ENCODE results near the gene CKLF. TPM values are rescaled to one million over a fixed set of nuclear protein-coding genes. Genes with fewer than 3 reads are reported as not detected.
"Not testable (repeated sequence)": the region's sequence is repeated elsewhere in the genome, so short reads cannot be mapped to it uniquely, and the experiment has no call there.

The CKLF gene
- total RNA-seq, 2 donors from 2014 or later = 23.4 to 39.8 TPM

DNA sequence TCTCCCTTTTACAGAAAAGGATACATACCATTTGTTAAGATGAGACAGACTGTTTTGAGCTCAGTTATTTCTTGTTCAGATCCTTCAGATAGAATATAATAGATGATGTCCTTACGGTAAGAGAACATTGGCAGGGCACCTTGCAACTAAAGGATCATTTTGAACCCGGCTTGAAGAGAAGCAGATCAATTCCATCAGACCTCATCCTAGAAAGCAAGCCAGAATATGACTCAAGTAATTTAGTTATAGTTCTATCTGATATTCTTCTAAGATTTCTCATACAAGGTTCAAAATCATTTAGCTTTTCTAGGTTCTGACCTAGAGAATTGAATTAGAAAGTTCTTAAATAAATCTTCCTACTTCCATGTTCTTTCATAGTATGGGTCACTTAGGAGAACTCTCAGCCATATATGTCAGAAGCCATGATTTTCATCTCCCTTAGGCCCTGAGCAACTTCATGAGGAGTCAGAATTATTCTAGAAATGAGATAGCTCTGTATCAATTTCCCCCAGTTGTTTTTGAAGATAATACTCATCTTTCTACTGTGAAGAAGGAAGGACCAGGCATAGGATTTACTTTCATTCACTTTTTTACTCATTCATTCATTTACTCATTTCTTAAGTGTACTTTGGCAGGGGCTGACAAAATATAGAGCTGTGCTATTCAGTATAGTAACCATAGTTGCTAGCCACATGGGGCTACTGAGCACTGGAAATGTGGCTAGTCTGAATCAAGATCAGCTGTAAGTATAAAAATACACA, 11.4 kb downstream of the CKLF start:
- no peaks in the 10 kb centered on the region for H3K36me3 ChIP-seq
- TF ChIP-seq, protein P1, sequence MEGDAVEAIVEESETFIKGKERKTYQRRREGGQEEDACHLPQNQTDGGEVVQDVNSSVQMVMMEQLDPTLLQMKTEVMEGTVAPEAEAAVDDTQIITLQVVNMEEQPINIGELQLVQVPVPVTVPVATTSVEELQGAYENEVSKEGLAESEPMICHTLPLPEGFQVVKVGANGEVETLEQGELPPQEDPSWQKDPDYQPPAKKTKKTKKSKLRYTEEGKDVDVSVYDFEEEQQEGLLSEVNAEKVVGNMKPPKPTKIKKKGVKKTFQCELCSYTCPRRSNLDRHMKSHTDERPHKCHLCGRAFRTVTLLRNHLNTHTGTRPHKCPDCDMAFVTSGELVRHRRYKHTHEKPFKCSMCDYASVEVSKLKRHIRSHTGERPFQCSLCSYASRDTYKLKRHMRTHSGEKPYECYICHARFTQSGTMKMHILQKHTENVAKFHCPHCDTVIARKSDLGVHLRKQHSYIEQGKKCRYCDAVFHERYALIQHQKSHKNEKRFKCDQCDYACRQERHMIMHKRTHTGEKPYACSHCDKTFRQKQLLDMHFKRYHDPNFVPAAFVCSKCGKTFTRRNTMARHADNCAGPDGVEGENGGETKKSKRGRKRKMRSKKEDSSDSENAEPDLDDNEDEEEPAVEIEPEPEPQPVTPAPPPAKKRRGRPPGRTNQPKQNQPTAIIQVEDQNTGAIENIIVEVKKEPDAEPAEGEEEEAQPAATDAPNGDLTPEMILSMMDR (IDR thresholded peaks at IDR 0.05) = no peak
- no peak for ATAC-seq (ENCODE audit: insufficient number of reproducible peaks, low FRiP score, low read depth)
- no peaks in the 10 kb centered on the region for H3K27me3 ChIP-seq (replicated peaks; ENCODE audit: insufficient read depth)
- no peak overlapping the region for H3K27ac ChIP-seq
- DNase-seq (ENCODE audit: low spot score) = no peak
- no peaks in the 10 kb centered on the region for H3K9me3 ChIP-seq
- peaks cover 0 to 3% of the 10 kb centered on the region in 2 donors for H3K4me1 ChIP-seq (ENCODE audit: control insufficient read depth in 1 of 2, low read depth in 2 of 2)
- no peak overlapping the region for H3K4me3 ChIP-seq

GRCh38 chr16:66566051-66566901, 13.9 kb downstream of the CKLF start, which contains the start of gene CMTM1:
TSS of gene CMTM1 (plus strand) at chr16:66566439. CDS start at chr16:66566514, 75 bp downstream.
- no peaks in the 10 kb centered on the region for H3K27me3 ChIP-seq (replicated peaks; ENCODE audit: insufficient read depth)
- H3K4me3 ChIP-seq = no peak within 1 kb of the TSS
- TF ChIP-seq, protein P1 (IDR thresholded peaks at IDR 0.05) = no peak
- H3K4me1 ChIP-seq (ENCODE audit: control insufficient read depth in 1 of 2, low read depth in 2 of 2) = peaks cover 9 to 20% of the 10 kb centered on the region in 2 donors
- DNase-seq (ENCODE audit: low spot score) (no peak), ATAC-seq (ENCODE audit: insufficient number of reproducible peaks, low FRiP score, low read depth) (no peak)
- no peak within 1 kb of the TSS for H3K27ac ChIP-seq
- no peaks in the 10 kb centered on the region for H3K9me3 ChIP-seq
- no peaks in the 10 kb centered on the region for H3K36me3 ChIP-seq

- H3K9me3 ChIP-seq; H3K4me3 ChIP-seq; ATAC-seq (ENCODE audit: insufficient number of reproducible peaks, low FRiP score, low read depth); H3K36me3 ChIP-seq; DNase-seq (ENCODE audit: low spot score); H3K27ac ChIP-seq; H3K27me3 ChIP-seq (replicated peaks; ENCODE audit: insufficient read depth): not testable (repeated sequence)
- peaks cover 9 to 20% of the 10 kb centered on the region in 2 donors for H3K4me1 ChIP-seq (ENCODE audit: control insufficient read depth in 1 of 2, low read depth in 2 of 2)
These were observed 14.9 kb downstream of the CKLF start for GRCh38 chr16:66567270-66567669.

DNA sequence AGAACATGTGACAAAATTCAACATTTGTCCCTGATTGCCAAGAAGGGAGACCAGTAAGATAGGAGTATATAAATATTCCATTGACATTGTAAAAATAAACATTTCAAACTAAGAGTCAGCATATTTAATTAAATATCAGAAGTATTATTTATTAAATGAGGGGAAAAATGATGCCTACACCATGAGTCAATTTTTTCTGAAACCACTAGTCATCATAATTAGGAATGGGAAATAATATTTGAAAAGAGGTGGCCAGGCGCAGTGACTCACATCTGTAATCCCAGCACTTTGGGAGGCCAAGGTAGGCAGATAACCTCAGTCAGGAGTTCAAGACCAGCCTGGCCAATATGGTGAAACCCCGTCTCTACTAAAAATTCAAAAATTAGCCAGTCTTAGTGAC, 16.0 kb downstream of the CKLF start:
- no peak for DNase-seq (ENCODE audit: low spot score)
- Histone ChIP-seq H3K36me3 (no peaks in the 10 kb centered on the region), H3K9me3 (no peaks in the 10 kb centered on the region), H3K4me1 (ENCODE audit: control insufficient read depth in 1 of 2, low read depth in 2 of 2) (peaks cover 9 to 20% of the 10 kb centered on the region in 2 donors), H3K4me3 (no peak overlapping the region), H3K27me3 (replicated peaks; ENCODE audit: insufficient read depth) (no peaks in the 10 kb centered on the region), H3K27ac (no peak overlapping the region)
- TF ChIP-seq, protein P1 (IDR thresholded peaks at IDR 0.05) = no peak
- no peak for ATAC-seq (ENCODE audit: insufficient number of reproducible peaks, low FRiP score, low read depth)

DNA sequence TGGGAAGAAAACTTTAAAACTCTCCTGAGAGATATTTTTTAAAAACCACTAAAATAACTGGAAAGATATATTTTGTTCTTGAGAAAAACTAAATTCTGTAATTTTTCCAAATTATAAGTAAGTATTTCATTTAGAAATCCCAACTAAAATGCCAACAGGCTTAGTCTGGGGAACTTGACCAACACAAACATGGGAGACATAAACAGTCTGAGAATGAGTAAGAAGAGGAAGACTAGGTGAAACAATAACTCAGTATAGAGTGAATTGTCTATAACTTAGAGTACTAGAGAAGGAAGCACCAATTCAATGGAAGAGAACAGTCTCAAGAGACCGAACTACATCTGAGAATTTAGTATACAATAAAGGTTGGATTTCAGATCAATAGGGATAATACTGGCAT, 16.8 kb downstream of the CKLF start:
- H3K4me3 ChIP-seq = no peak overlapping the region
- DNase-seq (ENCODE audit: low spot score) = no peak
- H3K9me3 ChIP-seq = no peaks in the 10 kb centered on the region
- H3K36me3 ChIP-seq = no peaks in the 10 kb centered on the region
- TF ChIP-seq, protein P1 (IDR thresholded peaks at IDR 0.05) = no peak
- H3K27me3 ChIP-seq (replicated peaks; ENCODE audit: insufficient read depth) = no peaks in the 10 kb centered on the region
- ATAC-seq (ENCODE audit: insufficient number of reproducible peaks, low FRiP score, low read depth) = no peak
- H3K4me1 ChIP-seq (ENCODE audit: control insufficient read depth in 1 of 2, low read depth in 2 of 2) = peaks cover 9 to 20% of the 10 kb centered on the region in 2 donors
- H3K27ac ChIP-seq = no peak overlapping the region
